BJ (cell line): ENCODE results near the gene ZSWIM4. TPM values are rescaled to one million over a fixed set of nuclear protein-coding genes. Genes with fewer than 3 reads are reported as not detected.
A peak's percentile ranks its signal among the peaks of the same experiment; 100 is the strongest.

Source experiments
- CTCF ChIA-PET: fragments of 350-600 bp; formaldehyde crosslinking; extraction: SDS; loops from one replicate; lab custom pipeline; 2021; ENCODE audit warnings: antibody characterized with exemption, inconsistent platforms; lab: Yijun Ruan, JAX
- POLR2A ChIA-PET: fragments of 300-600 bp; sonication (Branson Sonifier 250); formaldehyde crosslinking; extraction: SDS; loops from one replicate; lab custom pipeline; 2021; ENCODE audit warnings: antibody characterized with exemption; lab: Charles Lee
- DNase-seq: peaks from one replicate; pipeline ENCODE4 v3.0.0-alpha.2; 2011; ENCODE audit warnings: low read depth
- H3K27me3 ChIP-seq: 2 replicates; pipeline ENCODE4 v1.6.0; 2011; ENCODE audit warnings: low read length; ENCODE audit not compliant: control insufficient read depth, insufficient read depth
- H3K36me3 ChIP-seq: 2 replicates; pipeline ENCODE4 v1.5.1; 2011; ENCODE audit warnings: low read length; ENCODE audit not compliant: control insufficient read depth, insufficient read depth
- H3K4me3 ChIP-seq: 2 replicates; pipeline ENCODE4 v1.5.1; 2011; ENCODE audit warnings: low read depth, mild to moderate bottlenecking, control low read depth, low read length
- CTCF ChIP-seq: IDR thresholded peaks from 2 replicates; pipeline ENCODE4 v1.5.1; 2011; ENCODE audit warnings: low read depth, mild to moderate bottlenecking, control low read depth, inconsistent platforms, low read length, moderate library complexity; ENCODE audit not compliant: insufficient read depth
- polyA plus RNA-seq: library from polyadenylated mRNA; depleted of rRNA; stranded (reverse); fragments of >200 nt; gene quantifications from 2 replicates; pipeline ENCODE4 v1.2.3, GENCODE V29; 2011

ZSWIM4 gene
- polyA plus RNA-seq, 1 experiment, result 5.7 TPM

- peaks cover 5% of the 10 kb centered on the region for H3K36me3 ChIP-seq
- no peaks in the 10 kb centered on the region for H3K27me3 ChIP-seq
- no peak for TF ChIP-seq CTCF
- H3K4me3 ChIP-seq, result peak overlapping the region; percentile 66
- ChIA-PET CTCF (interaction anchor here (1.4 kb wide), 1 partner anchor 20 kb away, joined by 4 read pairs; no protein-coding TSS in a partner anchor), POLR2A (no interaction called here)
- DNase-seq, result no peak
These were observed 47.3 kb downstream of the ZSWIM4 start for GRCh38 chr19:13842291-13843103.

GRCh38 chr19:13843104-13843921, 48.1 kb downstream of the ZSWIM4 start:
- CTCF ChIA-PET, result interaction anchor here (1.5 kb wide), 1 partner anchor 19 kb away, joined by 6 read pairs; no protein-coding TSS in a partner anchor
- Histone ChIP-seq H3K36me3 (peaks cover 5% of the 10 kb centered on the region), H3K27me3 (no peaks in the 10 kb centered on the region), H3K4me3 (peak overlapping the region; percentile 54)
- POLR2A ChIA-PET, result interaction anchor here (0.6 kb wide), 1 partner anchor 19 kb away, joined by 8 read pairs; no protein-coding TSS in a partner anchor
- TF ChIP-seq CTCF, result no peak
- DNase-seq, result no peak

GRCh38 chr19:13844130-13844631, 48.9 kb downstream of the ZSWIM4 start:
- Histone ChIP-seq H3K4me3 (no peak overlapping the region), H3K36me3 (peaks cover 2% of the 10 kb centered on the region), H3K27me3 (no peaks in the 10 kb centered on the region)
- no peak for DNase-seq
- CTCF ChIA-PET, result interaction anchor here (1.5 kb wide), 1 partner anchor 18 kb away, joined by 6 read pairs; no protein-coding TSS in a partner anchor
- no peak for TF ChIP-seq CTCF
- POLR2A ChIA-PET, result interaction anchor here (0.6 kb wide), 2 partner anchors 18 to 22 kb away, joined by 3 to 8 read pairs; no protein-coding TSS in a partner anchor

GRCh38 chr19:13846557-13847406, 51.5 kb downstream of the ZSWIM4 start:
- peak; percentile 68 for DNase-seq
- Histone ChIP-seq H3K27me3 (no peaks in the 10 kb centered on the region), H3K36me3 (no peaks in the 10 kb centered on the region), H3K4me3 (peak overlapping the region; percentile 63)
- no peak for TF ChIP-seq CTCF
- CTCF ChIA-PET, result interaction anchor here (0.6 to 1.6 kb wide), 6 partner anchors 12 to 302 kb away, joined by 3 to 8 read pairs (median 4); no protein-coding TSS in a partner anchor
- POLR2A ChIA-PET, result interaction anchor here (0.5 to 1.1 kb wide), 5 partner anchors 13 to 123 kb away, joined by 3 to 5 read pairs (median 4); no protein-coding TSS in a partner anchor
